ENCODE results near the gene NEK11.
A peak's percentile ranks its signal among the peaks of the same experiment; 100 is the strongest.

The NEK11 gene

DNA sequence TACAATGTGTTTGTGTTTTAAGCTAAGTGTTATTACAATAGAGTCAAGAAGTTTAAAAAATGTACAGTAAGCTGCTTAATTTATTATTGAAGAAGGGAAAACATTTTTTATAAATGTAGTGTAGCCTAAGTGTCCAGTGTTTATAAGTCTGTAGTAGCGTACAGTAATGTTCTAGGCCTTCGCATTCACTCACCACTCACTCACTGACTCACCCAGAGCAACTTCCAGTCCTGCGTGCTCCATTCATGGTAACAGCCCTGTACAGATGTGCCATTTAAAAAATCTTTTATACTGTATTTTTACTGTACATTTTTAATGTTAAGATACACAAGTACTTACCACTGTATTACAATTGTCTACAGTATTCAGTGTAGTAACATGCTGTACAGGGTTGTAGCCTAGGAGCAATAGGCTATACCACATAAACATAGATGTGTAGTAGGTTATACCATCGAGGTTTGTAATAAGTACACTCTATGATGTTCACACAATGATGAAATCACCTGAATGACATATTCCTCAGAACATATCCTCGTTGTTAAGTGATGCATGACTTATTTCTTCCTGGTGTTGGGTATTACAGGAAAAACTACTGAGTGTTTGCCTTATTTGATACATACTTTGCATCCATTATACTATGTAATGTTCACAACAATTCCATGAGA lies 198.3 kb downstream of the NEK11 start:
- peak; percentile 42 for DNase-seq (ENCODE audit: low read depth)

DNA sequence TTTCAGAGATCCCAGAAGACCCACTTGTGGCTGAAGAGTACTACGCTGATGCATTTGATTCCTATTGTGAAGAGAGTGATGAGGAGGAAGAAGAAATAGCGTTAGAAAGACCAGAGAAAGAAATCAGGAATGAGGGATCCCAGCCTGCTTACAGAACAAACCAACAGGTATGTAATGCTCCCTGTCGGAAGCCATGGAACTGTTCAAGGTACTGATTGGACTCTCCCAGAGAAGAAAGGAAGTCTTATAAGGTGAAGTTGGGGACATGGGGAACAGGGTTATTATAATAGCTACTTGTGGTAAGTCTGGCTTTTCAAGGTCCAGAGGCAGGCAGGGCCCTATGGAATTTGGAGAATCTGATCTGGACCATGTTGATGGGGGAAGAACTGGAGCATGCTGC lies 201.8 kb downstream of the NEK11 start:
- DNase-seq (ENCODE audit: low read depth), result no peak

DNA sequence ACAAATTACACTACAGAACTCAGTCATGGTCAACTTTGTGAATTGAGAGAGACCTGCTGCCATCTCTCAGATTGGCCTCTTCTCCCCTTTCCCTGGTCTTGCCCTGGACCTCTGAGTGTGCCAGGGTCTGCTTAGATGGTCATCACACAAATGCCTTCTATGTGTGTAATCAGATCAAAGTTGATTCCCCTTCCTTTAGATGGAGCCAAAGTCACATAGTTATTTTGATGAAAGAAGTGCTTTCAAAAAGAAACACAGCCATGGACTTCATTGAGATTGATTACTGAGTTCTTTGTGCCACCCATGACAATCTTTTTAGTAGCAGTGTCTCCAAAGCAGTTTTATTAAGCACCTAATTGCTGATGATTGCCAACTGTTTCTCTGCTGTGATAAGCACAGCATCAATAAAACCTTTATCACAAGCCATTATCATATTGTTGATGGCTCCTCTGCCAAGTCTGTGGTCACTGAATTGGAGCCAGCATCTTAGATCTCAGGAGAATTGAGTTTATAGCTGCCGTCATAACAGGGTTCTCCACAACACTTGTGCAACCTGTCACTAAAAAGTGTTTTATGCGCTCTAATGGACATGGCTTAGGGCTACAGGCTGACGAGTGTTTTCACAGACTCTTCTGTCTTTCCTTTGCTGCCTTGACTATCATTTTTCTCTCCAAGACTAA lies 205.2 kb downstream of the NEK11 start:
- no peak for DNase-seq (ENCODE audit: low read depth)

DNA sequence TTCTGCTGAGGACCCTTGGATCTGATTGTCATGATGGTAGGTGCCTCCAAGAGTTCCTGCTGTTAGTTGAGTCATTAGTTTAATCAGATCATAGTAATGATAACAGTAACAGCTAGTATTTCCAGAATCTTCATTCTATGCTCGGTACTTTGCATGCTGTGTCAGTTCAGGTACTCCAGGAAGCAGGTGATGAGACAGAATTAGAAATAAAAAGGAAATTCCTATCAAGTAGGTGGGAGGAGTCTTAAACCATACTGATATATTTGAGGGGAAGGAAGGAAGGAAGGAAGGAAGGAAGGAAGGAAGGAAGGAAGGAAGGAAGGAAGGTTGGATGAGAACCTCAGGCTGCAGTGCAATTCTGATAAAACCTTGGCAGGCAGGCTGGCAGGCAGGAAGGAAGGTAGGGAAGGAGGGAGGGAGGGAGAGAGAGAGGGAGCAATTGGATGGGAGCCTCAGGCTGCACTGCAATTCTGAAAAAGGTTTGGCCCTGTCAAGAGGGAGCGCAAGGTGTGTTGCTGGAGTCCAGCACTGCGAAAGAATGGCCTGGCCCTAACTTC lies 206.1 kb downstream of the NEK11 start:
- DNase-seq (ENCODE audit: low read depth), result no peak

DNA sequence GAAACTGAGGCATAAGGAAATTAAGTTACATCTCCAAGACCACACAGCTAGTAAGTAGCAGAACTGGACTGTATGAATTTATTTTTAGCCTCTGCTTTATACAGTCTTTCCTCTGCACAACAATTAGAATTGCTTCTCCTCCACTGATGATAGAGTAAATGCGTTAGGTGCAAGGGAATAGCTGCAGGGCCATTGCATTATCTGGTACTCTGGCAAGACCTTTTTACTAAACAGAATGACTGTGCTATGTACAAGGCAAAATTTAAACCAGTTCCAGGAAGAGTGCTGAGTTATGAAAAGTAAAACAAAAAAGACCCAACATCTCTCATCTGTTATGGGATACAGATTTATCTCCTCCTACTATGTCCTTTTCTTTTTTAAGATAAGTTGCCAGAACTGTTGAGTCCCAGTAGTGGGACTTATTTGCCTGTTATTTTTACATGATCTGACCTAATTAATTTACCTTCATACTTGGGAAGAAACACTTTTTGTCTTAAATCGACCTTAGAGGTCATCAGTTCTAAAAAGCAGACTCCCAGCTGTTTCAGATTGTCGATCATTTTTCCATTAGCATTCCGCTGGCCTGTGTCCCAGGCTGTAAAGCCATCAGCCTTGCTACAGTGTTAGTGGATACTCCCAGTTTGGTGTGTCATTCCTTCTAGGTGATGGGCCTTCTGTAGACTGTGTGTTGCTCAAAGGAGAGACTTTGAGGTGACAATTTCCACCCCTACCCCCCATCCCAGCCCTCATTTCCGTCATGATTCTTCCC lies 207.4 kb downstream of the NEK11 start:
- DNase-seq (ENCODE audit: low read depth), result no peak

DNA sequence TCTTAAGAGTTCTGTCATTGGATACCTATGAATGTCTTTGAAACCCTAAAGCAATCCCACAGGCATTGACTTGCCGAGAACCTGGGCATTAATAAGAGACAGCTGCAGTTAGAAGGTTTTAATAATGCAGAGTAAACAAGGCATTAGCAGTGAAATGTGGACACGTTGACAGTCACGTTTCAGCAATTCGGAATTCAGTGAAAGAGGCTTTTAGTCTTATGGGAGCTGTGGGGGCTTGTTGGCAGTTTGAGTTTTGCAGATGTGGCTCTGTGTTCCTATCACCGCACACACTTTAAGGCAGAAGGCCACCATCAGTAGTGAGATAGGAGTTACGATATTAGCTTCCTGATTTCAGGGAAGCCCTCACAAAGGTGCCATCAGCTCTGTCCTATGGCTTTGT lies 209.7 kb downstream of the NEK11 start:
- no peak for DNase-seq (ENCODE audit: low read depth)

DNA sequence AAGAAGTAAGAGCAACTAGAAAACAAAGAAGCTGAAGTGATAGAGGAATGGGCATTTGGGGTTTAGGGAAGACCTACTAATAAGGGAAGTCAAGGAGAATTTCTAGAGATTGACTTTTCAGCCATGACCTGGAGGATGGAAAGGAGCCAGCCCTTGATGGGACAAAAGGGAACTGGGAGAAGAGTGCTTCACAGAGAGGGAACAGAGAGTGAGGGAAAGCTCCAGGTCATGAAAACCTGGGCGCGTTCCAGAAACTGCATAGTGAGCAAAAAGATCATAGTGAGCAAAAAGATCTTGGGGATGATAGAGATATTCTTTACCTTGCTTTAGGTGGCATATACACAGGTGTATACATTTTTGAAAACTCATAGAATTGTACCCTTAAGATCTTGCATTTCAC lies 211.8 kb downstream of the NEK11 start:
- no peak for DNase-seq (ENCODE audit: low read depth)

DNA sequence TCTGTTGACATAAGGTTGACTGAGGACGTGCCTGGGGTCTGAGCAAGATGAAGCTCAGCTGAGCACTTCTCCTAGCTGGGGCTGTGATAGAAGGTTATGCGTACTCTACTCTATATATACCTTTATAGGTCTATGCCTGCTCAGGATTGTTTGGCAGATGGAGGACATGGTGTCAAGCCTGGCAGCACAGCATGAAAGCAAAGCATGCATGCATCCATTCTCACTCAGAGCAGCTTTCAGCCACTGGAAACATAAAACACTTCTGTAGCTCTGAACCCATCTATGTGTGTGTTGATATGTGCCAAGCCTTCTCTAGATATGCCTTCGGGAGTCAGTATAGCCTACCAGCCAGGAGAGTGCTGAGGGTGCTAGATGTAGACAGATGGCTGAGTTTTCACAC lies 212.6 kb downstream of the NEK11 start:
- no peak for DNase-seq (ENCODE audit: low read depth)

DNA sequence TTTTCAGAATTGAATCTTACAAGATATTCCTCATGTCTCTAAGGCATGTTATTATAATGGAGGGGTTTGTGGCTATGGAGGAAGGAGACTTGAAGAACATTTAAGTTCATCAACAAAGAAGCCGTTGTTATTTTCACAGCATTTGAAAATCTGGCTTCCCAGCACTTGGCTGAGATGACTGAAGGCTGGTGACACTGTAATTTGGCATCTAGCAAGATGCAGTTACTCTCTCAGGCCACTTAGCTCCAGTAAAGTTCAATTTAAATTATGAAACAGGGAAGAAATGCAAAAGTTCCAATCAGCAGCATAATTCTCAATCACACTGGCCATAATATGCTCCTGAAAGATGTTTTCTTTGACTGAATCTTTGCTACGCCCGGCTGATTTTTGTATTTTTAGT lies 215.5 kb downstream of the NEK11 start:
- DNase-seq (ENCODE audit: low read depth), result no peak

DNA sequence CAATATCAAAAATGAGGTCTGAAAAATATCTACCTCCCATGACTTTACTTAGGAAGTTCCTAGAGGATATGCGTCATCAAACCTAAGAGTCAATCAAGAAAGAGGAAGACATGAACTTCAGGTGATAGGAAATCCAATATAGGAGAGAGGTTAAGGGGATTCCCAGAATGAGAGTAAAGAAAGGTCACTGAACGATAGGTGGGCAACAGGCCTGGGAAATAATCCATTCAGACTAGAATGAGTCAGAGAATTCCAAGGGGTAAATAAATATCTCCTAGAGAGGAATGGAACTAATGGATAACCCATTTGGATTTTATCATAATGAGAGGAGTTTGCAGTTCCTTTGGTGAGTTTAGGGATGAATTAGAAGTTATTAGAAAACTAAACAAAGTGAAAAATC lies 223.8 kb downstream of the NEK11 start:
- no peak for DNase-seq (ENCODE audit: low read depth)

DNA sequence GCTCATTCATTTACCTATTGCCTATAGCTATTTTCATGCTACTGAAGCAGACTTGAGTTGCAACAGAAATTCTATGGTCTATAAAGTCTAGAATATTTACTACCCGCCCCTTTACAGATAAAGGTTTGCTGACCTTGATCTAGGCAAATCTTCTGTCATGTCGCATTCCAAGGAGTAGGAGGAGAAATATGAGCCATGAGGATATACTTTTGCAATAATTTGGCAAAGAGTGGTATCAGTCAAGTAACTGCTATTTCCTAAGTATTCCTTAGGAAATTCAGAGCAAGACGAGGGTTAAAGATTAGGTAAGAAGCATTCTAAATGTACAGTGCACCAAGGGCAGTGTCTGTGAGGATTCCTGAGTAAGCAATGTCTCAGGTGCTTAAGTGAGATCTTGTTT lies 233.8 kb downstream of the NEK11 start:
- peak; percentile 23 for DNase-seq (ENCODE audit: low read depth)

DNA sequence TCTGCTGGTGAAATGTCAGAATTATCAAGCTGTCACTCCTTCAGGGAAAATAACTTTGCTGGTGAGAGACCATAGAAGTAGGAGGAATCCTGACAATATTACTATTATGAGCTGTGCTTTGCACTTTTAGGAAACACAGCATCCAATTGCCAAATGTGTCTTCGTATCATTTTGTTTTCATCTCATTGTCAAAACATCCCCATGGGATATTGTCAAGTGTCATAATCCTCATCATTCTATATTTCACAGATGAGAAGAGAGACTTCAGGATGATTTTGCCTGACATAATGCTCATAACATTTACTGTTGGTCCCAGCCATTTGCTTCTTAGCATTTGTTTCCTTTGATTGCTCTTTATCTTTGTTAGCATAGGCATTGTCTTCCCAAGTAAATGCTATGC lies 234.4 kb downstream of the NEK11 start:
- DNase-seq (ENCODE audit: low read depth), result no peak

DNA sequence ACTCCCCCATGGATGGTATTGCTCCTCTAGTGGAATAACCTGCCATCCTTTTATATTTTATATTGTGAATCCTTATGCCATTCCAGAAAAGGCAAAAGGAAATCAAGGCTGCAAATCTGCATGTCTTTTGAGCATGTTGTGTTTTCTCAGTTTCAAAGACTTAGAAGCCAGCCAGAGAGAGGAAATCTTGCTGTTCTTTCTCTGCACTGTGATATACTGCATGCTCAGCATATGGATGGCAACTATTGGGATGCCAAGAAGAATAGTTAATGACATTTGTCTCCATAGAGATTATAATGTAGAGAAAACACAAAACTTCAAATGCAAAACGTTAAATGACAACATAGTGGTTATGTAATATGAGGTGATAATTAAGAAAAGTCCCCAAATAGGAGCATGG lies 248.9 kb downstream of the NEK11 start:
- no peak for DNase-seq (ENCODE audit: low read depth)

DNA sequence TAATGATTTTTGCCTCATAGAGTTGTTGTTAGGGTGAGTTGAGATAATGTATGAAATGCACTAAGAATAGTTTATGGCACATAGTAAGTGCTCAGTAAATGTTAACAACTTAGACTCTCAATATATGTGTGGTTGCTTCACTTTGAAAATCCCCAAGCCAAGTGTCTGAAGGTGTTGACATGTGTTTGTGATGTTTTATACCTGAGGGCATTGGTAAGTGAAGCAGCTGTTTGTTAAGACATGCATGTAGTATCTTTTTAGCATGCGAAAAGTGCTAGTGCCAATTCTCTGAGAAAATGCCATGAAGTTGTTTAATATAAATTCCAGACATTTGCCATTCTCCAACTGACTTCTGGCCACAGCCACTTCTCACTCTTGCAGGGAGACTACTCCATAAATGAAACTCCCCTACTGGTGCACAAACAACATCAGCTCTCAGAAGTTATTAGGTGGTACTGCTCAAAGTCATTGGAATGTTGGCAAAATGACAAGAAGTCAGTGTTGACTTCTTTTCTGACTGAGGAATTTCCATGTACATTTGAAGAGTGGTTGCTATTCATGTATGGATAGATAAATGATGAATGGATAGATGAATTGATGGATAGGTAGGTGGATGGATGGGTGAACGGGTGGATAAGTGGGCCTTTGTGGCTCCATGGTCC lies 251.3 kb downstream of the NEK11 start:
- peak; percentile 36 for DNase-seq (ENCODE audit: low read depth)

DNA sequence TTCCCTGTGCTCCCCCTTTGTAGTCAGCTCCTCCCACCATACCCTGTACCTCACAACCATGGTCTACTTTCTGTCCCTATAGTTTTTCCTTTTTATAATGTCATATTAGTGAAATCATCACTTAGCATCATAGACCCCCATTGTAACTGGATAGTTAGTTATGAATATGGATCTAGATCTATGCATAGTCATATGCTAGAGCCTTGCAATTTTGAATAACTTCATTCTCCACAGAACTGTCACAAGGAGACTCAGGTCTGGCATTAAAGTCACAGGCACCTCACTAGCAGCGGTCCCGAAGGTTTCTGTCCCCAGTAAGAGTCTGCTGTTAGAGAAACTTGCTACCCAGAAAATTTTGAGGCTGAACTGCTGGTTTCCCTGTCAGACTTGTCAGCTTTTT lies 252.9 kb downstream of the NEK11 start:
- no peak for DNase-seq (ENCODE audit: low read depth)

DNA sequence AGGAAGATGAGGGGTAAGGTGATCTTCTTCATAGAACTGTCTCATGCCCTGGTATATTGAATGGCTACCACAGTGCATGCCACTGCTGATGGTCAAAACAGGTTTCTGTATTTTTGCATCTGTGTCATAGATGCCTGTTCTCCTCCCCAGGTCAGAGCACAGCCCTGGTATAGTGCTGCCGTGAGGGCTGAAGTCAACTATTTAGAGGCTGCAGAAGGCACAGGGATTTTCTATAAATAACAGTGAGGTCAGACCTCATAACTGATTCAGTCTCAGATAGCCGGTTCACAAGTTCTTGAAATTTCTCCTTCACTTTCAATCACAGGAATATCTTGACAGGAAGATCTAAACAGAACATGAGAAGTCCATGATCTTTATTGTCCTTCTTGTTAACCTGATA lies 255.7 kb downstream of the NEK11 start:
- no peak for DNase-seq (ENCODE audit: low read depth)

DNA sequence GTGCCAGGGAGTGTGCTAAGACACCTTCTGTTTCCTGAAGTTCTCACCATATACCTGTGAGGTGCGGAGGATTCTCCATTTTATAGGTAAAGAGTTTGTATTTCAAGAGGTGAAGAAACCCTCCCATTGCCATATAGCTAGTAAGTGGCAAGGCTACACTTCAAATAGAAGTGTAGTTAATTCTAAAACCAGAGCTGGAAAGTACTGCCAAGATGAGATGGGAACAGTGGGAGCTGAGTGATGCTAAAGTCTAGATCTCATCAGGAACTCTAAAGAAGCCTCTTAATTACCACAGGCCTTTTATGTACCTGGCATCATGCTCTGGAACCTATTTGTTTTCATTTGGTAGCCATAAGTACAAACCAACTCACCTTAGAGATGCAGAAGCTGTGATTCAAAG lies 256.3 kb downstream of the NEK11 start:
- no peak for DNase-seq (ENCODE audit: low read depth)

DNA sequence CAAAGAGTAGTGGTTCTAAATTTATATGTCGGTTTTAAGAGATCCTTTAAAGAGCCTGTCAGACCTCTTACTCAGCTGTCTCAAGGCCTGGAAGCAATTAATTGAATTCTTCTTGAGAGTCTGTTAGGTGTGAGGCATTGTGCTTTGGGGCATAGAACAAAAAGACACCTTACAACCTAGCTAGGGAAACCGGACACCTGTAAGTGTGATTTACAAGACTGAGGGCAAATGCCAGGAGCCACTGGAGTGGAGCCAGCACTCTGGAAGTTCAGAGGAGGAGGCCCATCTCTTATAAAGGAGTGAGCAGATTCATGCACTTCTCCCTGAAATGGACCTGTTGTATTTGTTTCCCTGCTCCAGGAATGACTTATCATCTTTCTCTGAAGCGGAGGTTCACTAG lies 257.2 kb downstream of the NEK11 start:
- no peak for DNase-seq (ENCODE audit: low read depth)

DNA sequence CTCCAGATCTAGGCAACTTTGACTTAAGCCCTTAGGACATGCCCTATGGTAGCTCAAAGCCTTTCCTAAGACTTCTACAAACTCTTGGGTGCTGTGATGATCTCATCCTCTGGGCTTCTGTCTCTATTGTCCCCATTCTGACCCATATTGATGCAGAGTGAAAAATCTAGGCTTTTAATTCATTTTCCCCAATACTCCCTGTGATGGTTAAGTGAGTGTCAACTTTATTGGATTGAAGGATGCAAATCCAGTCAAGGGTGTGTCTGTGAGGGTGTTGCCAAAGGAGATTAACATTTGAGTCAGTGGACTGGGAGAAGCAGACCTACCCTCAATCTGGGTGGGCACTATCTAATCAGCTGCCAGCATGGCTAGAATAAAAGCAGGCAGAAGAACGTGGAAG lies 257.6 kb downstream of the NEK11 start:
- no peak for DNase-seq (ENCODE audit: low read depth)

DNA sequence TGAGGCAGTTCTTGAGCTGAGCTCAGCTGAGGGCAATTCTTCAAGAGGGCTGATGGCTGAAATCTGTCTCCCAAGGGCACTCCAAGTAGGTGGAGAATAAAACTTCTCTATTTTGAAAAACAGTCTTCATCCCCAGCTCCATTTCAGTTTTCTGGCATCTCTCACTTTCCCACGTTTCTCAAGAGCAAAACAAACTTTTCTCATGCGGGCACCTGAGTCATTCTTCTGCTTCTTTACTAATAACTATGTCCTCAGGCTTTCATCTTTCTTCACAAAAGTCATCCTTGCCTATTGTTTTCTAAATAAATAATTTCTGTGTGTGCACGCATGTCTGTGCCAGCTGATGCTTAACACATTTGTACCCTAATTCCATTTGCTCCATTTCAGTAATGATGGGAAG lies 258.8 kb downstream of the NEK11 start:
- no peak for DNase-seq (ENCODE audit: low read depth)

DNA sequence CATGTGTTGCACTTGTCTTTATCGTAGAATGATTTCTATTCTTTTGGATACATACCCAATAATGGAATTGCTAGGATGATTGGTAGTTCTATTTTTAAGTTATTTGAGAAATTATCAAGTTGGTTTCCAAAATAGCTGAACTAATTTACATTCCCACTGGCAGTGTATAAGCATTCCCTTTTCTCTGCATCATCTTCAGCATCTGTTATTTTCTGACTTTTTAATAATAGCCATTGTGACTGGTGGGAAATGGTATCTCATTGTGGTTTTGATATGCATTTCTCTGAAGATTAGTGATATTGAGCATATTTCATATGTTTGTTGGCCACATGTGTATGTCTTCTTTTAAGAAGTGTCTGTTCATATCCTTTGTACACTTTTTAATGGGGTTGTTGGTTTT lies 273.2 kb downstream of the NEK11 start:
- DNase-seq (ENCODE audit: low read depth), result no peak

DNA sequence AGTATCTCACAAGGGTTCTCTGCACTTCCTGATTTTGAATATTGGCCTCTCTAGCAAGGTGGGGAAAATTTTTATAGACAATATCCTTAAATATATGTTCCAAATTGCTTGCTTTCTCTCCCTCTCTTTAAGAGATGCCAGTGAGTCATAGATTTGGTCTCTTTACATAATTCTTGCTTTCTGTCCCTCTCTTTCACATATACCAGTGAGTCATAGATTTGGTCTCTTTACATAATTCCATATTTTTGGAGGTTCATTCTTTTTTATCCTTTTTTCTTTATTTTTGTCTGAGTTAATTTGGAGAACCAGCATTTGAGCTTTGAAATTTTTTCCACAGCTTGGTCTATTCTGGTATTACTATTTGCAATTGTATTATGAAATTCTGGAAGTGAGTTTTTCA lies 277.2 kb downstream of the NEK11 start:
- peak; percentile 22 for DNase-seq (ENCODE audit: low read depth)

DNA sequence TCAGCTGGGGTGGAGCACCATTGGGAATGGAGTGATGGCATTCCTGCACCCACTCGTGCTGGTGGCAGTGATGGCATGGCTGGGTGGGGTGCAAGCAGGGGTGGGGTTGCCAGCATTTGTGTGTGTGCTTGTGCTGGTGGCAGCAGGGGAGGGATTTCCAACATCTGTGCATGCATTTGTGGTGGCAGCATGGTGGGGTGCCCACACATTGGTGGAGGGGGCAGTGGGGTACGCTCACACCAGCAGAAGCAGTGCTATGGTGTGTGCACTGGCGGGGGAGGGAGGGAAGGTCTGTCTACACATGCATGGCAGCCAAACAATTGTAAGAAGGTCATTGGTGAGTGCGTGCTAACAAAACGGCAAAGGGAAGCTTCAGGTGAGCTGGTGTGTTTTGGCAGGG lies 278.2 kb downstream of the NEK11 start:
- DNase-seq (ENCODE audit: low read depth), result no peak
